Uterus (tissue), 2 donors: ENCODE measurements around the gene MLKL.

Experiments
- POLR2A ChIP-seq, 2 donors: fragments of 450-650 bp; IDR thresholded peaks; one replicate each; pipeline ENCODE4 v1.6.1; 2016; ENCODE audit warnings: antibody characterized with exemption in 2 of 2, mild to moderate bottlenecking in 1 of 2, moderate library complexity in 1 of 2
- TF ChIP-seq, protein P1 (sequence below), 4 experiments: fragments of 200-600 bp in 2 of 4; fragments of 450-650 bp in 2 of 4; sonication (generic) in 2 of 4; IDR thresholded peaks; one replicate each; pipeline ENCODE4 v1.5.1; 2016 to 2019; ENCODE audit warnings: antibody characterized with exemption in 4 of 4, mild to moderate bottlenecking in 2 of 4, moderate library complexity in 1 of 4

DNA sequence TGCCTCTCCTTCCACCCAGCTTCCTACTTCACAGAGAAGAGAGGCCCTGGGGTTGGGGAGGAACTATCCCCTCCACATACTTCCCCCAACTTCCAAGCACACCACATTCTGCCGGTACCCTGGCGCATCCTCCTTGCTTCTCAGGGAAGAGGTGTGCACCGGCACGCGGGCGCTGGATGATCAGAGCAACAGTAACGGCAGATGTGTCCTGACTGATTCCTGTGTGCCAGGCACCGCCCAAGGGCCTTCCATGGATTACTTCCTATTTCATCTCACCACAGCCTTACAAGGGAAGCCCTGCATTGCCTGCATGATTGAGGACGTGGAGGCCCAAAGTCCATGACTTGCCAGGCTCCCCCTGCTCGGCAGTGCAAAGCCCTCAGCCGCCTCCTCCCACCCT, 21.1 kb upstream of the MLKL start:
- TF ChIP-seq, protein P1, sequence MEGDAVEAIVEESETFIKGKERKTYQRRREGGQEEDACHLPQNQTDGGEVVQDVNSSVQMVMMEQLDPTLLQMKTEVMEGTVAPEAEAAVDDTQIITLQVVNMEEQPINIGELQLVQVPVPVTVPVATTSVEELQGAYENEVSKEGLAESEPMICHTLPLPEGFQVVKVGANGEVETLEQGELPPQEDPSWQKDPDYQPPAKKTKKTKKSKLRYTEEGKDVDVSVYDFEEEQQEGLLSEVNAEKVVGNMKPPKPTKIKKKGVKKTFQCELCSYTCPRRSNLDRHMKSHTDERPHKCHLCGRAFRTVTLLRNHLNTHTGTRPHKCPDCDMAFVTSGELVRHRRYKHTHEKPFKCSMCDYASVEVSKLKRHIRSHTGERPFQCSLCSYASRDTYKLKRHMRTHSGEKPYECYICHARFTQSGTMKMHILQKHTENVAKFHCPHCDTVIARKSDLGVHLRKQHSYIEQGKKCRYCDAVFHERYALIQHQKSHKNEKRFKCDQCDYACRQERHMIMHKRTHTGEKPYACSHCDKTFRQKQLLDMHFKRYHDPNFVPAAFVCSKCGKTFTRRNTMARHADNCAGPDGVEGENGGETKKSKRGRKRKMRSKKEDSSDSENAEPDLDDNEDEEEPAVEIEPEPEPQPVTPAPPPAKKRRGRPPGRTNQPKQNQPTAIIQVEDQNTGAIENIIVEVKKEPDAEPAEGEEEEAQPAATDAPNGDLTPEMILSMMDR (IDR thresholded peaks at IDR 0.05): no peak
- no peak for TF ChIP-seq POLR2A (IDR thresholded peaks at IDR 0.05)
